Neuronal stem cell (in vitro differentiated cells): ENCODE results near the gene MAGEB3.
"Not testable (repeated sequence)": the region's sequence is repeated elsewhere in the genome, so short reads cannot be mapped to it uniquely, and the experiment has no call there.

Experiments used
- DNase-seq: peaks from one replicate; pipeline ENCODE4 v3.0.0-alpha.2; 2013; ENCODE audit warnings: low spot score
- H2AFZ ChIP-seq: one replicate; pipeline ENCODE4 v1.6.1; 2013; ENCODE audit warnings: mild to moderate bottlenecking, low read length, inconsistent platforms
- H2AK5ac ChIP-seq: 2 replicates; pipeline ENCODE4 v1.6.1; 2013; ENCODE audit warnings: low read depth, mild to moderate bottlenecking, inconsistent platforms, low read length, moderate library complexity, mixed read lengths
- H2BK120ac ChIP-seq: 2 replicates; pipeline ENCODE4 v1.6.1; 2013; ENCODE audit warnings: low read depth, mild to moderate bottlenecking, inconsistent platforms, low read length, moderate library complexity, mixed read lengths
- H2BK12ac ChIP-seq: one replicate; pipeline ENCODE4 v1.6.1; 2013; ENCODE audit warnings: low read length, inconsistent platforms
- H2BK15ac ChIP-seq: 2 replicates; pipeline ENCODE4 v1.6.1; 2013; ENCODE audit warnings: mild to moderate bottlenecking, low read length, inconsistent platforms, mixed read lengths
- H2BK5ac ChIP-seq: one replicate; pipeline ENCODE4 v1.6.1; 2013; ENCODE audit warnings: inconsistent platforms, mild to moderate bottlenecking, low read length, moderate library complexity
- H3K14ac ChIP-seq: one replicate; pipeline ENCODE4 v1.6.1; 2013; ENCODE audit warnings: low read length, inconsistent platforms
- H3K18ac ChIP-seq: 2 replicates; pipeline ENCODE4 v1.6.1; 2013; ENCODE audit warnings: low read length, inconsistent platforms
- H3K23ac ChIP-seq: 2 replicates; pipeline ENCODE4 v1.6.1; 2013; ENCODE audit warnings: low read depth, mild to moderate bottlenecking, mixed read lengths, low read length, inconsistent platforms; ENCODE audit not compliant: poor library complexity
- H3K27ac ChIP-seq: replicated peaks from 3 replicates; pipeline ENCODE4 v1.5.1; 2013; ENCODE audit warnings: low read length, inconsistent platforms
- H3K27me3 ChIP-seq, 3 experiments: 2 replicates each; pipeline ENCODE4 v1.6.1; 2013; ENCODE audit warnings: low read length in 3 of 3, mild to moderate bottlenecking in 2 of 3, inconsistent platforms in 1 of 3, low read depth in 1 of 3, mixed read lengths in 1 of 3, moderate library complexity in 1 of 3; ENCODE audit not compliant: control insufficient read depth in 3 of 3, insufficient read depth in 3 of 3
- H3K36me3 ChIP-seq, 2 donors: replicated peaks in 1 of 2; 2 replicates each; pipeline ENCODE4 v1.6.1; 2013; ENCODE audit warnings: low read length in 2 of 2; ENCODE audit not compliant: control insufficient read depth in 2 of 2, insufficient read depth in 2 of 2
- H3K4ac ChIP-seq: 2 replicates; pipeline ENCODE4 v1.6.1; 2013; ENCODE audit warnings: inconsistent platforms, mild to moderate bottlenecking, low read length, moderate library complexity
- H3K4me1 ChIP-seq, 2 donors: 1 replicate in 1 of 2; 2 replicates in 1 of 2; pipeline ENCODE4 v1.6.1; 2013; ENCODE audit warnings: low read length in 2 of 2, low read depth in 1 of 2; ENCODE audit not compliant: control insufficient read depth in 2 of 2, insufficient read depth in 1 of 2
- H3K4me2 ChIP-seq: one replicate; pipeline ENCODE4 v1.6.1; 2013; ENCODE audit warnings: mild to moderate bottlenecking, low read length, inconsistent platforms; ENCODE audit not compliant: insufficient read depth, poor library complexity, severe bottlenecking
- H3K4me3 ChIP-seq, 2 donors: 2 replicates each; pipeline ENCODE4 v1.5.1; 2013; ENCODE audit warnings: low read length in 2 of 2, mild to moderate bottlenecking in 2 of 2, inconsistent platforms in 1 of 2, moderate library complexity in 1 of 2
- H3K79me1 ChIP-seq: one replicate; pipeline ENCODE4 v1.6.1; 2013; ENCODE audit warnings: low read depth, mild to moderate bottlenecking, inconsistent platforms, low read length, moderate library complexity
- H3K9ac ChIP-seq: one replicate; pipeline ENCODE4 v1.6.1; 2013; ENCODE audit warnings: mild to moderate bottlenecking, low read depth, low read length, inconsistent platforms; ENCODE audit not compliant: poor library complexity
- H3K9me3 ChIP-seq, 2 donors: replicated peaks in 1 of 2; 2 replicates each; pipeline versions ENCODE3 to v1.6.1; 2013; ENCODE audit warnings: low read length in 2 of 2, mild to moderate bottlenecking in 2 of 2, inconsistent platforms in 1 of 2, low read depth in 1 of 2, mixed read lengths in 1 of 2, moderate library complexity in 1 of 2; ENCODE audit not compliant: control insufficient read depth in 2 of 2, insufficient read depth in 1 of 2
- H4K8ac ChIP-seq: one replicate; pipeline ENCODE4 v1.6.1; 2013; ENCODE audit warnings: low read depth, mild to moderate bottlenecking, inconsistent platforms, low read length, moderate library complexity
- H4K91ac ChIP-seq: one replicate; pipeline ENCODE4 v1.6.1; 2013; ENCODE audit warnings: low read length, low read depth, mild to moderate bottlenecking, inconsistent platforms; ENCODE audit not compliant: poor library complexity
- WGBS, 2 donors: extraction: QIAGEN DNeasy Blood & Tissue Kit; methylation state at CpG; one replicate each; pipeline ENCODE4 v1.1.7; 2013; ENCODE audit warnings: missing lambda C conversion rate in 2 of 2, mixed read lengths in 1 of 2; ENCODE audit not compliant: insufficient read length in 2 of 2, insufficient replicate concordance in 1 of 2; ENCODE audit errors: extremely low coverage in 2 of 2; 5-methylcytosine and 5-hydroxymethylcytosine counted together

MAGEB3 gene

DNA sequence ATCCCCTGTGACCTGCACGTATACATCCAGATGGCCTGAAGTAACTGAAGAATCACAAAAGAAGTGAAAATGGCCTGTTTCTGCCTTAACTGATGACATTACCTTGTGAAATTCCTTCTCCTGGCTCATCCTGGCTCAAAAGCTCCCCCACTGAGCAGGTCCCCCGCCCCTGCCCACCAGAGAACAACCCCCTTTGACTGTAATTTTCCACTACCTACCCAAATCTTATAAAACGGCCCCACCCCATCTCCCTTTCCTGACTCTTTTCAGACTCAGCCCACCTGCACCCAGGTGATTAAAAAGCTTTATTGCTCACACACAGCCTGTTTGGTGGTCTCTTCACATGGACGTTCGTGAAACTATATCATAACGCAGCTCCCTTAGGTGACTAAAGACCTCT, 36.5 kb upstream of the MAGEB3 start:
- H3K18ac ChIP-seq, H3K9me3 ChIP-seq, H3K23ac ChIP-seq, H4K8ac ChIP-seq, H2AFZ ChIP-seq, H3K4me2 ChIP-seq, H3K4ac ChIP-seq, H2AK5ac ChIP-seq, H3K14ac ChIP-seq, H3K4me3 ChIP-seq, H3K36me3 ChIP-seq, H2BK12ac ChIP-seq, H3K27ac ChIP-seq, H3K27me3 ChIP-seq, H3K79me1 ChIP-seq, H3K9ac ChIP-seq, H2BK5ac ChIP-seq, H2BK120ac ChIP-seq, H3K4me1 ChIP-seq, H2BK15ac ChIP-seq, H4K91ac ChIP-seq, DNase-seq: not testable (repeated sequence)
- no CpG with 5 or more reads among the region's 6 CpGs for WGBS, 2 donors

DNA sequence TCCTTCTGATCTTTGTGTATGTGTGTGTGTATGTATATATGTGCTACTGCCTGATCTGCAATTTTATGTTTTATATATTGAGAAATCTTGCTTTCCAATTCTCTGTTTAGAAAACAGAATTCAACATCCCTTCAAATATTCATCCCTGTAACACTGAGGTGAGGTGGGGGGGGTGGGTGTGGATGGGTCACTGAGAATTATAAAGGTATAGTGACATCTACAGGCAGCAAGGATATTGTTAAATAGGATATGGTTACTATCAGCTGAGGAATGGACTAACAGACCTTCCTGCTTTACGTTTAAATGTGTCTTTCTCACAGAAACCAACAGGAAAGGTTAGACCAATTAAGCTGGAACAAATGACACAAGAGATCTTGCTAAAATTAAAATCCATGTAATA, 34.1 kb upstream of the MAGEB3 start:
- H3K23ac ChIP-seq = no peak overlapping the region
- no peak overlapping the region for H2BK12ac ChIP-seq
- no peak overlapping the region for H4K91ac ChIP-seq
- H3K4me1 ChIP-seq = no peaks in the 10 kb centered on the region
- H3K36me3 ChIP-seq = no peaks in the 10 kb centered on the region
- H3K4me2 ChIP-seq = no peak overlapping the region
- WGBS, 2 donors = no CpG with 5 or more reads among the region's 1 CpG
- H2AFZ ChIP-seq = no peak overlapping the region
- no peak overlapping the region for H3K4me3 ChIP-seq
- H3K9me3 ChIP-seq = no peaks in the 10 kb centered on the region
- no peak overlapping the region for H3K18ac ChIP-seq
- no peak overlapping the region for H3K14ac ChIP-seq
- no peak for DNase-seq
- H3K9ac ChIP-seq = no peak overlapping the region
- no peak overlapping the region for H3K27ac ChIP-seq
- H4K8ac ChIP-seq = no peak overlapping the region
- no peaks in the 10 kb centered on the region for H3K79me1 ChIP-seq
- no peak overlapping the region for H3K4ac ChIP-seq
- H2AK5ac ChIP-seq = no peak overlapping the region
- no peaks in the 10 kb centered on the region for H3K27me3 ChIP-seq
- no peak overlapping the region for H2BK15ac ChIP-seq
- H2BK5ac ChIP-seq = no peak overlapping the region
- H2BK120ac ChIP-seq = no peak overlapping the region

DNA sequence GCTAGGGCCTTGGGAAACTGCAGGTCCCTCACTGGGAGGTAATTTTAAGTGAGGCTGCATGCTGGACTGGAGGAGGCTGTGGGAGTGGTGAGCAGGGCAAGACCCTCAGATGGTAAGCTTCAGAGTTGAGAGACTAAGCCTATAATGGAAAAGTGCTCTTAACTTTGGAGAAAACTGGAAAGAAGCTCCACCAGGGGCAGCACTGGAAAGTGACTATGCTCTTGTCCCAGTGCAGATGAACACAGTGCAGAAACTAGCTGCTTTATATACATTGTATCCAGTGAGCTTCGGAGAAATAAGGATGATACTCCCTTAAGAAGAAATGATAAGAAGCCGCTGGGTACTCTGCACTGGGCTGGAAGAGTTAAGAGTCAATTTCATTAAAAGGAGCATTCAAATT, 18.3 kb upstream of the MAGEB3 start:
- Histone ChIP-seq H3K18ac (no peak overlapping the region), H2BK5ac (no peak overlapping the region)

DNA sequence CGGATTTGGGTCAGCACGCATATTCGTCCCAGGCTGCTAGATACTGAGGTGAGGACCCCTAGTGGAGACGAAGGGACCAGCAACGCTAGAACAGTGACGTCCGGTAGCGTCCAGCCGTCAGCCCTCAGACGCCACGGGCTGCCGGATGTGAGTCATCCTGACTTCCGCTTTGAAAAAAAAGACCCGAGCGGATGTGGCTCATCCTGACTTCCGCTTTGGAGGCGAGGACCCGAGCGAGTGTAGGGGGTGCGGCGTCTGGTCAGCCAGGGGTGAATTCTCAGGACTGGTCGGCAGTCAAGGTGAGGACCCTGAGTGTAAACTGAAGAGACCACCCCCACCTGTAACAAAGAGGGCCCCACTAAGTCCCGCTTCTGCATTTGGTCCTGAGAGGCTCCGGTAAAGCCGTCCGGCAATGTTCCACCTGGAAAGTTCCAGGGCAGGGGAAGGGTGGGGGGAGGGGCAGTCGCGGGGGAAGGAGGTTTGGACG, 15.1 kb upstream of the MAGEB3 start, which contains the start of gene MAGEB2:
Gene MAGEB2 (plus strand): TSS at position 207 of the 487 bp plus-strand sequence. CDS start 3,018 bp downstream, outside the sequence.
- Histone ChIP-seq H3K9me3 (no peaks in the 10 kb centered on the region), H2BK12ac (no peak within 1 kb of the TSS), H2BK120ac (no peak within 1 kb of the TSS), H3K4me2 (no peak within 1 kb of the TSS), H4K91ac (no peak within 1 kb of the TSS), H2BK15ac (no peak within 1 kb of the TSS), H2AK5ac (no peak within 1 kb of the TSS), H3K9ac (no peak within 1 kb of the TSS), H4K8ac (no peak within 1 kb of the TSS), H3K4me1 (no peaks in the 10 kb centered on the region), H3K36me3 (no peaks in the 10 kb centered on the region), H3K23ac (no peak within 1 kb of the TSS), H3K4ac (no peak within 1 kb of the TSS), H3K27me3 (no peaks in the 10 kb centered on the region), H3K14ac (no peak within 1 kb of the TSS), H3K79me1 (no peaks in the 10 kb centered on the region), H2AFZ (no peak within 1 kb of the TSS), H3K18ac (no peak within 1 kb of the TSS), H2BK5ac (no peak within 1 kb of the TSS), H3K4me3 (no peak within 1 kb of the TSS), H3K27ac (no peak within 1 kb of the TSS)
- no peak for DNase-seq
- no CpG with 5 or more reads among the region's 29 CpGs for WGBS, 2 donors

More for the DNA sequence above, 18.3 kb upstream of the MAGEB3 start:
- DNase-seq = no peak
- Histone ChIP-seq H3K27me3 (no peaks in the 10 kb centered on the region), H3K4me1 (no peaks in the 10 kb centered on the region), H3K79me1 (no peaks in the 10 kb centered on the region), H3K4ac (no peak overlapping the region), H3K14ac (no peak overlapping the region), H3K27ac (no peak overlapping the region), H2AK5ac (no peak overlapping the region), H3K9me3 (no peaks in the 10 kb centered on the region), H4K91ac (no peak overlapping the region), H2AFZ (no peak overlapping the region), H3K4me2 (no peak overlapping the region), H2BK120ac (no peak overlapping the region), H3K9ac (no peak overlapping the region), H2BK12ac (no peak overlapping the region), H3K4me3 (no peak overlapping the region), H4K8ac (no peak overlapping the region), H3K23ac (no peak overlapping the region), H3K36me3 (no peaks in the 10 kb centered on the region), H2BK15ac (no peak overlapping the region)
- no CpG with 5 or more reads among the region's 2 CpGs for WGBS, 2 donors
